Stimulated activated CD8-positive, alpha-beta memory T cell treated with anti-CD3 and anti-CD28 coated beads, Interleukin-4, amount 100 ng/mL, for 24 hours (primary cell): Measurements from ENCODE around the gene CCNJL.

Experiments
- DNase-seq: peaks from one replicate; pipeline ENCODE4 v3.0.0-alpha.2; 2020; ENCODE audit warnings: low read depth

CCNJL gene

DNA sequence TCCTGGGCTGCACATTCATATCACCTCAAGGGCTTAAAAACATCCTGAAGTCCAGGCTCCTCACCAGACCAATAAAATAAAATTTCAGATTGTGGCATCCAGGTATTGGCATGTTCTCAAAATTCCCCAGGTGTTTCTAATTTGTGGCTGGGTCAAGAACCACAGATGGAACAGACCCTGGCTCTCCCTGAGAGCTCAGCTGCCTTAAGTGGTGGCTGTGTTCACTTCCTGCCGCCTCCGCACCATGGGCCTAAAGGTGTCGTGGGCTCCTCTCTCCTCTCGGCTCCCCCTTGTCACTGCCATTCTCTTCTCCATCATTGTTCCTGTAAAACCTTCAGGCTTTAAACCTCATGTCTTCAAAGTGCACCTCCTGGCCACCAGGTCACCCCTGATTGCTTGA lies 17.8 kb upstream of the CCNJL start:
- DNase-seq: no peak

DNA sequence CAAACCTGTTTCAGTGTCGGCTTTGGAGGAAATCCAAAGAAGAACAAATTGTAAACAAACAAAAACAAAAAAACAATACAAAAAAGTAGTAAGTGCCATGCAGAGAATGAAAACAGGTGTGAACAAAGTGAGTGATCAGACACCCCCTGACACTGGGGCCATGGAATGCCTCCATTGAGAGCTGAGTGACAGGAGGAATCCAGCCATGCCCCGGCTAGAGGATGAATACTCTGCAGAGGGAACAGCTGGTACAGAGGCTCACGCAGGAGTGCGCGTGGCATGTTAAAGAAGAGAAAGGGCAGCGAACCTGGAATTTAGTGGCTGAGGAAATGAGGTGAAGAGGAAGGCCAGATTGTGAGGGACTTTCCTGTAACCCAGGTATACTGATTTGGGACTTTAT lies 15.5 kb upstream of the CCNJL start:
- DNase-seq: no peak

DNA sequence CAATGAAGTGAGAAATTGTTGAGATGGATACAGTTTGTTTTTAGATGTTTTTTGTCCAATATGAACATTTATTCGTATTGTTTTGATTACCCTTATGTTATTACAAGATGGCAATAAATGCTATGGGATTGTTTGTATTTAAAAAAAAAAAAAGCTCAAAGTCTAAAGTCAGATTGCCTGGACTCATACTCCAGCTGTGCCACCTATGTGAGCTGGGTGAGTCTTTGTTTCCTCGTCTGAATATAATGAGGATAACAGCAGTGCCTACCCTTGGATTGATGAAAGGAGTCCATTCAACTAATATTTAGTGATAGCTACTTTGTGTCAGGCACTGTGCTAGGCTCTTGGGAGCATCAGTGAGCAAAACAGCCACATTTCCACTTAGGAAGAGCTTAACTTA lies 14.6 kb upstream of the CCNJL start:
- no peak for DNase-seq

DNA sequence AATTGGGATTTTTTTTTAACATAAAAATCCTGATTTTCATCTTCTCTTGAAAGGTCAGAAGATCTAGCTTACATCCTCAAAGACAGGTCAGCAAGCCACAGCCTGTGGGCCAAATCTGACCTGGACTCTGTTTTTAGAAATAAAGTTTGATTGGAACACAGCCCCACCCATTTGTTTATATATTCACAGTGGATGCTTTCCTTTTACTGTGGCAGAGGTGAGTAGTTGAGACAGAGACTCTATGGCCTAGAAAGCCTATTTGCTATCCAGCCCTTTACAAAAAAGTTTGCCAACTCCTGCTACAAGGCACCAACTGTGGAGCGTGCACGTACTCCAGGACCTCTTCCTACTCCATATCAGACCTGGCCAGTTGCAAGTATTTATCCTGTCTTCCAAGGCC lies 13.4 kb upstream of the CCNJL start:
- DNase-seq: no peak

DNA sequence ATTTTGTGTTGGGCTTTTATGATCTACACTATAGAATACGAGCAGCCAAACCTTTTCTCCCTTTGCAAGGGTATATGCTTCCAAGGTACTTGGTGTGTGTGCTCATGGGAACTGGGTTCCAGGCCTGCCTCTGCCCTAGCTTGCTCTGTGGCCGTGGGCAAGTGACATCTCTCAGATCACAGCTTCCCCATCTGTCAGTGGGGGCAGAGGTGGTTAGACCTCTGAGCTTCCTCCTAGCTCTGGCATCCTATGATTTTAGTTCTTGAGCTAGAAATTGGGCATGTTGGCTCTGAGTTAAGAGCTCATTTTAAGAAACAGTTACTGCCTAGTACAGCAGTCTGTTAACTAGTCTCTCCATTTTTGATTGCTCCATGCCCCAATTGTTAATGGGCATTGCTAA lies 12.5 kb upstream of the CCNJL start:
- no peak for DNase-seq

DNA sequence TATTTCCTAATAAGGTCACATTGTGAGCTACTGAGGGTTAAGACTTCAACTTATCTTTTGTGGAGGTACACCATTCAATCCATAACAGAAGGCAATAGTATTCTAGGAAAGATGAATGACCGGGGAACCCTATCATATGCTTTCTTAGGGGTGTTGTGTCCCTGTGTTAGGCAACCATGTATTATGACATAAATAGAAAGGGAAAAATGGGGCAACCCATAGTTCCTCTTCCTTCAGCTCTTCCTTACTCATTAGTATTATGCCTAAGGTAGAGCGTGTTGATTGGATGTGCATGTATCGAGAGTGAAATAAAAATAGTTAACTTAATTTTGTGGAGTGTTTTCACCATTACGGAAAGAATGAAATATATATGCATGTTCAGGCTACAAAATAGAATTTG lies 6.0 kb upstream of the CCNJL start:
- DNase-seq: no peak

DNA sequence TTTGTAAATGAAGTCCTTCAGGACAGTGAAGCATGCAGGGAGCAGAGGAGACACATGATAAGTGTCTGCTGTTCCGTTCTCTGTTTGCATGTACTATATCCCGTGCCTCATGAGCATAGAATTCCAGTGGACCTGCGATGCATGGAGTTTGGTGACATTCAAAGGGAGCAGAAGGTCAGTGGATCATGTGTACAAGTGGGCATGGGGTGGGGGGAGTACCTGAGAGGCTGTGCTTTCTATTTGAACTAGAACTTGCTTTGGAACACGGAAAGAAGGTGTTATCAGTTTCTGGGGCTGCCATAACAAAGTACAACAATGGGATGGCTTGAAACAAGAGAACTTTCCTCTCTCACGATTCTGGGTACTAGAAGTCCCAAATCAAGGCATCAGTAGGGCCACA lies 5.1 kb upstream of the CCNJL start:
- DNase-seq: no peak

DNA sequence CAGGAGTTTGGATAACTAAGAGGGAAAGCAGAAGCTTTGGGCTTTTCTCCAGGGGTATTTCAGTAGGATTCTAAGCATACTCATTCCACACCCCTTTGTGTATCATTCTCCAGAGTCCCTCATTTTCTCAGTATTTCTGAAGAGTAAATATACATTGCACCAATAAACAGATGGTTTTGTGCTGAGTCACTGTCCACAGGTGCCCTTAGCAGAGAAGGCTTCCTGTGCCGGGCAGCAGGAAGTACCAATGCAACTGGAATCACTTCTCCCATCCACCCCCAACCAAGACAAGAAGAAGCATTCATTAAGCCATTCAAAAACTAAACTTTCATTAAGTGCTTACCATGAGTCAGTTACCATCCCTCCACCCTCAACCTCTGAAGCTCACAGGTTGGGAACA lies 3.6 kb upstream of the CCNJL start:
- no peak for DNase-seq

DNA sequence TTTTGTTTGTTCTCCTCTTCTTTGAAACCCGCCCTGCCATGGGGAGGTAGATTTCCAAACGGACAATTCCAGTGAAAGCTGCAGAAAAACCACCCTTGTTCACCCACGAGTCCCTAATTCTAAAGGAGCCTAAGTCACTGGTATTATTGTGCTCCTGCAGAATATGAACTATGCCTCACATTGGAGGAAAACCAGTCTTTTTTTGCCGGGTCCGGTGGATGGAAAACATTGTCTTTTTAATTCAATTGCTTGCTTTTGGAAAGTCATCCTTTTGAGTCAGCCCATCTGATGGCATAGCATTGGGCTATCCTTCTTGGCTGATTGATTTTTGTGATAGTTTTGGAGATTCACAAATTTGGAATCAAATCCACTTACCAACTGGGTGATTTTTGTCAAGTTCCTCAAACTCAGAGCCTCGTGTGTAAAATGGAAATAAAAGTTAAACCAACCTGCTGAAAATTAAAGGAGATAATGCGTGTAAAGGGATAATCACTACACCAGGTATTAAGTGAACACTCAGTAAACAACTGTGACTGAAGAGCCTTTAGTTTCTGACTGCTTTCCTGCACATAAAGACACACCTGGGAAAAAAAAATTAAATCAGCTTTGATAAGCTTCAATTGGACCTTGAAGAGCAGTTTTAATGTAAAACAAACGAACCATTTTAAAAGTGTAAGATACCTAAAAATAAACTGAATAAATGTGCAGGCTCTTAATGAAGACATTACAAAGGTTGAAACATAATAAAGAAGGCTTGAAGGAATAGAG lies 780 bp upstream of the CCNJL start:
- DNase-seq: no peak

DNA sequence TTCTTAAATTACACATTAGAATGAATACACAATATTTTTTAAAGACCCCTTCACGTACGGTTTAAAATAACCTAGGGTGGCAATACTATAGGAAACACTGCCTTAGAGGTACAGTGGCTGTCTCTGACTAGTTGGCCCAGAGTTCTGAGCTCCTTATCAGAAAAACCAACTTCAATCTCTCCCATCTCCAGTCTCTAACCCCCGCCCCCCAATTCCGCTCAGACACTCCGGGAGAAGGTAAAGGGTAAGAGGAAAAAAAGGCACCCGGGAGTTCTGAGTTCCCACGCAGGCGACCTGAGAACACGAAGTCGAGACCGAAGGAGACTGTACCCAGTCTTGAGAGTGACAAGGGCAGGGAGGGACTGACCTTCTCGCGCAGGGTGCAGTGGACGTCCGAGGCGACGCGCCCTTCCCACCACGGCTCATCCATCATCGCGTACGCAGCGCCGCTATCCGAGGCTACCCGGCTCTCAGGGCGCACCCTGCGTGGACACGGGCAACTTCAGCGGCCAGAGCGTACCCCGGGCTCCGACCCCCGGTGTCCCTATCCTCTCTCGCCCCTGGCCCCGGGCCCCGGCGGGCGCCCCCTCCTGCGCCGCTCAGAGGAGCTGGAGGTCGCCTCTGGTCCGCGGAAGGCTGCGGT lies 752 bp downstream of the CCNJL start:
- no peak for DNase-seq

DNA sequence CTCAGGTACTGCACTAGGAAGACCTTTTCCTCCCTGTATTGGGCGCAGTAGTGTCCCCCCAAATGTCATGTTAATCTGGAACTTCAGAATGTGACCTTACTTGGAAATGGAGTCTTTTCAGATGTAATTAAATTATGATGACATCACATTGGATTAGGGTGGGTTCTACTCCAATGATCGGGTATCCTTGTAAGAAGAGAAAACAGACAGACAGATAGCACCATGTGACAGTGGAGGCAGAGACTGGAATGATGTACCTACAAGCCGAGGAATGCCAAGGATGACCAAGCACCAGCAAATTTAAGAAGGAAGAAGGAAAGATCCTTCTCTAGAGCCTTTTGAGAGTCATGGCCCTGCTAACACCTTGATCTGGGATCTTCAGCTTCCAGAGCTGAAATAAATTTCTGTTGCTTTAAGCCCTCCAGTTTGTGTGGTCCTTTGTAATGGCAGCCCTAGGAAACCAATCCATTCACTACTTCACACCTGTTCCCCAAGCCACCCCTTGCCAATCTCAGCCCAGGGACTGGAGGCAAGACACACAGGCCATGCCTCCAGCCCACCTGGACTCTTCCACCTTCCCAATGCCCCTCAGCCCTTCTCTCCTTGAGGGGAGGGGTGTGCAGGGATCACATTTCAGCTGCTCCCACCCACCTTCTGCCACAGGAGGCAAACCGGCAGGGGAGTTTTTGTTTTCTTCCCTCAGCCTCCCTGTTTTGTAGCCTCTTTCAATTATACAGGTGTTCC lies 1.6 kb downstream of the CCNJL start:
- no peak for DNase-seq

DNA sequence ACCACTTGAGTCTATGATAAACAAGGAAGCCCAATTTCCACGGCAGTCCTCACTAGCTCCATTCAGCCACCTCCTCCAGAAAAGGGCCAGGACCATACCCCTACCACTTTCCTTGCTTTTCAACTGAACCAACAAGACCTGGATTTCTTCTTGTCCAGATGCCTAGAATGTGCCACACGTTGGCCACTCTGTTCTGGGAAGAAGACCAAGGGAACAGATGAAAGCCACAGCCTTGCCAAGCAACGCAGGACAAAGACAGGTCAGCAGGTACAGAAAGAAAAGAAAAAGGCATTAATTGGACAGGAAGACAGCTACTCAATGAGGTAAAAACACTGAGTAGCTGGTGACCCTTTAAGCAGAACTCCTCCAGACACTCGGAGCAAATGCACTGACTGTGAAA lies 2.2 kb downstream of the CCNJL start:
- no peak for DNase-seq

DNA sequence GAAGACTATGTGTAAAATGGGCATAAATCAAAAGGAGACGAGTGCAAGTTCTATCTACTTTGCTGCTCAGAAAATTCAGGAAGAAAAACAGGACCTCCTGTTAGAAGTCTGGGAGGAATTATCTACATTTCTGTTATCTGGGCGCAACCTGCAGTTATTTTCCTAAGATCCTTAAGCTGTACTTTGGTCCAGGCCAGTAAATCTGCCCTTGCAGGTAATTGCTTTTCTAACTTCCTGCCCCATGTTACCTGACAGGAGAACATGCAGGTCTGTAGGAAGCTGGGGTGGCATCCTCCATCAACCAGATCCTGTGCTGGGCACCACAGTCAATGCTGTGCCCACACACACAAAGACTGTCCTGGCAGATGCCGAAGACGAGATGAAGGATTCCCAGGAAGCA lies 5.7 kb downstream of the CCNJL start:
- no peak for DNase-seq

DNA sequence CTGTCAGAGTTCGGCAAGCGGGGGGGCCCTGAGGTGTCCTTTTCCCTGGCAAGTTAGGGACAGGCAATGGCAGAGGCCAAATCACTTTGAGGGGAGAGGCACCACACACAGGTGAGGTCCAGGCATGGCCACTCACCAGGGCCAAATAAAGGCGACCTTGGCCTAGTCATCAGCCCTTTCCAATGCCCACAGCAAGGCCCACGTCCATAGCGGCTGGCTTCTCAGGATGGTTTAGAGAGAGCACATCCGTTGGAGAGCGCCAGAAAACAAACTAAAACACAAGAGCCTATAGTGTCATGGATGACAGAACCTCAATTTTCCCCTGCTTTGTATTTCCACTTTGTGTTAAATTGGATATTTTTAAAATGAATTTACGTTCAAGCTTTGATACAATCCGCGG lies 7.0 kb downstream of the CCNJL start:
- no peak for DNase-seq

DNA sequence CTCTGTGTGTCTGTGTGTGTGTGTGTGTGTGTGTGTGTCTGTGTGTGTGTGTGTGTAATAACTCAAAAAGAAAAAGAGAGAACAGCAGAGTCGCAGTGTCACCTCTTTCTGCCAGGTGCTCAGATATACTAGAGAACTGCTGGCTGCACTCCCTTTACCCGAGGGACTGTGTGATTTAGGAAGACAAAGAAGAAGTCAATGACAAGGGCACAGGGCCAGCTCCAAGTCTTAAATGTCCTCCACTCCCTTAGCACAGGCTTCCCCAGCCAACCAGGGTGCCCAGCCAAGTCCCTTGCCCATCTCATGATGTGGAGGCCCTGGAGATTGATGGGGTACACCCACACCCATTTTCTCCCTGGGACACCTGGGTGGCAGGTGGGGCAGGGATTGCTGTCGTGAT lies 8.7 kb downstream of the CCNJL start:
- DNase-seq: no peak

DNA sequence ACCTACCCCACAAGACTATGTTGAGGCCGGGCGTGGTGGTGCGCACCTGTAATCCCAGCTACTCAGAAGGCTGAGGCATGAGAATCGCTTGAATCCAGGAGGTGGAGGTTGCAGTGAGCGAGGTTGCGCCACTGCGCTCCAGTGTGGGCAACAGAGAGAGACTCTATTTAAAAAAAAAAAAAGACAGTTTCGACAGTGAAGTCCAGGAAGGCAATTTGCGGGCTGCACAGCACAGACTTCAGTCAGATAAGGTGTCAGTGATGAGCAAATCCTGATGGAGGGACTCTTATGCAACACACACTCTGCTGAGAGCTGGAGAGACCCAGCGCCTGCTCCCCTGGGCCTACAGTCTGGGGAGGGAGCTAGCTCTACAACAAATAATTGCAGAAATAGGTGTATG lies 14.2 kb downstream of the CCNJL start:
- DNase-seq: no peak

DNA sequence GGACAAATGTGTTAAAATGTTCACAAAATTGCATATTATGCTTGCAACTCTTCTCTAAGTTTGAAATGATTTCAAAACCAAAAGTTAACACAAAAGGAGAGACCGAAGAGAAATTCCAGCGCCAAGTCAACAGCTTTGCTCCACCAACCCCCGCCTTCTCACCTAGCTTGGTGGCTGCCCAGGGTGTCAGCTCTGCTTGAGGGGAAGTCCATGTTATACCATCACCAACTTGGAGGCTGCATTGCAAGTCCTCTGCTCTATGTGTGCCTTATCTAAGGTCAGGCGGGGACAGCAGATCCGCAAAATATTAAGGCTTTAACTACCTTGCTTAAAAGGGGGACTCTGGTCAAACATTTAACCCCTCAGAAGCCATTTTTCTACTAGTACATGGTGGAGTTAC lies 14.6 kb downstream of the CCNJL start:
- DNase-seq: no peak

DNA sequence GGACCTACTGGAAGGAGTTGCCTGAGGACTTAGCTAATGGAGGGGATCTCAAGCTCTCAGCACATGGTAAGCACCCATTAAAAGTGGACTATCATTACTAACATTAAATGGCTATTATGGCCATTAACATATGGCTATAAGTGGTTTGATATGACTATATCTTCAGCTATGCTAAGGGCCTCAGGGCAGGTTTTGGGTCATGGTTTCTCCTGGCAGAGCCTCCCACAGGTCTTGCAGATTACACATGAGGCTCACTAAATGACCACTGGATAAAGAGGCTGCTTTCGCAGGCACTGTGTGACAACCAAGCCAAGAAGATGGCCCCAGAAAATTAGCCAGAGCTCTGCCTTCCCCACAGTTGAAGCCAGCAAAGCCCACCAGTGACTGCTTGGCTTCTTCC lies 15.4 kb downstream of the CCNJL start:
- DNase-seq: no peak

DNA sequence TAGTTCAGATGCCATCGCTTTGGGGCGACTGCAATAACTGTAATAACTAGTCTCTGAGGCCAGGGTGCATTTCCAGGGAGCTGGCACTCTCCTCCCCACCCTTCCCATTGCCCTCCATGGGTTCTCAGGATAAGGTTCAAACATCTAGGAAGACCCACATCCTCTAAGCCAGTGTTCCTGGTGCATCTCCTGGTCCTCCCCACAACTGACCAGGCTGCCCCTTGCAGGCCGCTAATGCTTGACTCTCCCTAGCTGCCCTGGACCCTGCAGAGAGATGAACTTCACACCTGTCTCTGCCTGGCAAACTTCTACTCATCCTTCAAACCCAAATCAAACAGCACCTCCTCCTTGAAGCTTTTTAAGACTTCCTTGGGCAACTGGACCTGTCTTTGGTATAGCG lies 15.9 kb downstream of the CCNJL start:
- no peak for DNase-seq

DNA sequence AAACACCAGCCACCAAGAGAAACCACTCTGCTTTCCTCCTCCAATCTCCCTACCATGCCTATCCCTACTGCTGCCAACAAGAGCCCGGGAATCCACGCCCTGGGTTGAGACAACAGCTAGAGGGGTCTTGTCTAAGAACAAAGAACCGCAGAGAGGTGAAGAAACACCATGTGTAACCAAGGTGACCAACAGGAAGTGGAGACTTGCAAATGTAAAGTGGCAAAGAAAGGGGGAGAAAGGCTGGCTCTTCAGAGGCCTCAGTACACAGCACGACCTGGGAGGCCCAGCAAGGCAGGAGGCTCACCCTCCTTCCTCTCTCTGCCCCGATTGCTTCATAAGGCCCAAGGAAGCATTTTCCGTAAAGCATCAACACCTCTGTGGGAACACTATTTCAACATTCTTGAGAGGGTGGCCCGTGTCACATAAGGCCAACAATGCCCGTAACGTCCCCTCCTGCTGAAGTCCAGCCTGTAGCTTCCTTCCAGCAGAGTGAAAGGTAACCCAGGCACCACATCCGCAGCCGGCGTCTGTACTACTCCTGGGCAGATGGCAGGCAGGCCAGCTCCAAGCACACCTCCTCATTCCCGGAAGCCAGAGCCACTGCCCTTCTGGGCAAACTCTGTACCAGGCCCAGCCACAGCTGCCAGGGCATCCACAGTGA lies 18.3 kb downstream of the CCNJL start:
- no peak for DNase-seq

DNA sequence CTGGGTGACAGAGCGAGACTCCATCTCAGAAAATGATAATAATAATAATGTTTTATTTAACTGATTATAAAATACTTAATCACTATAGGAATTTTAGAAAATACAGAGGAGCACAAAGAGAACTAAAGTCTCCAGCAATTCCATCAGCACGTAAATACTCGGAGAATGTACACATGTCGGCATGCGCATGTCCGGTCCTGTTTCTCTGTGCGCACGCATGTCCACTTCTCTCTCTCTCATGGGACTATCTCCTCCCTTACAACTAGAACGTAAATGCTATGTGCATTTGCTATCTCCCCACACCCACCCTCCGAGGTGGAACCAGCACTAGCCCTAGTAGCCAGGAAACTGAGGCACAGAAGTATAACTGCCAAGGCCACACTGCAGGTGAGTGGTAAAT lies 19.0 kb downstream of the CCNJL start:
- no peak for DNase-seq

DNA sequence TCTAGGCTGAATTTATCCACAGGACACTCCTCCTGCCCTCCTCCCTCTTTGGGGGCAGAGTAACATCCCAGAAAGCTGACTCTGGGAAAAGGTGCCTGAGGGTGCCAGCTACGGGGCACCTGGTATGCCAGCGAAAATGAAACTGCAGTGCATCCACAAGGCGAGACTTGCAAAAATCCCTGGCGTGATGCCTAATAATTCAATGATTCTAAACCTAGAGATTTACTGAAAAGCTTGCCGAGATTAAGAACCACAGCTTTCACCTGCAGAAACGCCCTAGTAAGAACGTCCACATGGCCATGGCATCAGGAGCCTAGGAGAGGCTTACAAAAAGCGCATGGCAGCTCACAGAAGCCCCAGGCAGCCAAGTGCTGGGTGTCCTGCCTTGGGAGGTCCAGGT lies 20.9 kb downstream of the CCNJL start:
- DNase-seq: no peak

DNA sequence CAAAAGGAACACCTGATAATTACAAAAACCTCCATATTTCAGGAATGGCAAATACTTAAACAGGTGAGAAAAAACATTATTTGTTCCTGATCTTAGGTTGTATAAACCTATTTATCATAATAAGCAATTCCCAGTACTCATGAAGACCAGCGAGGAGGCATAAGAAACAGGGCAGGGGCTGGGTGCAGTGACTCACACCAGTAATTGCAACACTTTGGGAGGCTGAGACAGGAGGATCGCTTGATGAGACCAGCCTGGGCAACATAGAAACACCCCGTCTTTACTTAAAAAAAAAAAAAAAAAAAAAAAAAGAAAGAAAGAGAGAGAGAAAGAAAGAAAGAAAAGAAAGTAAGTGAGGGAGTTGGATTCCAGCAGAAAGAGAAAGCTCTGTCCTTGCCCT lies 21.6 kb downstream of the CCNJL start:
- DNase-seq: no peak
